Measurements from ENCODE around the gene ZC3H12D. TPM values are rescaled to one million over a fixed set of nuclear protein-coding genes. Genes with fewer than 3 reads are reported as not detected.

Gene ZC3H12D
- total and polyA plus RNA-seq, 2 donors (not counting 3 experiments of a cell fraction or from before 2014, with no cell fraction given) = 0.06 TPM; not detected in 1

DNA sequence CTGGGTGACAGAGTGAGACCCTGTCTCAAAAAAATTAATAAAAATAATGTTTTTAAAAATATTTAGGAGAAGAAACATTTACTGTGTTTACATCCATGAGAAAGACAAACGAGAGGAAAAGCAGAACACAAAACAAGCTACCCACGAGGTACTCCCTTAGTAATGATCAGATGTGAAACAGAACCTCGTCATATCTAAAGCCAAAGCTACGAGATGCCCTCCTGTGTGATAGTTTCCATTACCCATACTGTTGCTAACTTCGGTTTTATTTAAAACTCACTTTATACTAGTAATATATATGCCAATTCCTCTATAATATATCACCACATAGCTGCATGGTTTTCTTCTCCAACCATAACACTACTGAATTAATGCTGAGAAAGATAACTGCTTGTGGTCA lies 63.7 kb downstream of the ZC3H12D start:
- CTCF ChIA-PET = interaction anchor here (1.1 to 4.9 kb wide), 3 partner anchors 11 to 393 kb away, joined by 6 to 27 read pairs (median 7); no protein-coding TSS in a partner anchor
- Histone ChIP-seq H3K79me2 (ENCODE audit: control insufficient read depth, insufficient read depth, low read length) (no peaks in the 10 kb centered on the region), H3K4me3 (replicated peaks in 1 of 3; ENCODE audit: insufficient read depth in 1 of 3, low read depth in 1 of 3, low read length in 3 of 3) (no peak overlapping the region), H3K27ac (ENCODE audit: insufficient read depth, low read depth, low read length) (no peak overlapping the region), H3K36me3 (ENCODE audit: control insufficient read depth in 2 of 2, extremely low read depth in 1 of 2, insufficient read depth in 2 of 2, low read length in 2 of 2) (no peaks in the 10 kb centered on the region), H2AFZ (ENCODE audit: low read depth, low read length) (no peak overlapping the region), H3K4me2 (ENCODE audit: insufficient read depth, low read length) (no peak overlapping the region), H3K9me3 (replicated peaks; ENCODE audit: control insufficient read depth, insufficient read depth, low read length) (no peaks in the 10 kb centered on the region), H3K27me3 (ENCODE audit: control insufficient read depth in 2 of 2, insufficient read depth in 2 of 2, low read length in 2 of 2) (peaks cover 2 to 13% of the 10 kb centered on the region in 2 experiments), H3K4me1 (ENCODE audit: control insufficient read depth, extremely low read depth, insufficient read depth, low read length) (no peaks in the 10 kb centered on the region), H3K9ac (replicated peaks; ENCODE audit: extremely low read depth, insufficient read depth, low read length) (no peak overlapping the region), H4K20me1 (replicated peaks; ENCODE audit: control insufficient read depth, extremely low read depth, insufficient read depth, low read length) (no peaks in the 10 kb centered on the region), H3K9me1 (replicated peaks; ENCODE audit: control insufficient read depth, extremely low read depth, insufficient read depth, low read length) (no peaks in the 10 kb centered on the region)
- POLR2A ChIA-PET = no interaction called here
- FAIRE-seq (no peak), DNase-seq (ENCODE audit: low read depth, low spot score) (no peak)
- intact Hi-C loops (cut with micrococcal nuclease) = no loop called here
- dilution Hi-C loops (cut with MboI; ENCODE audit: extremely low pct_ligation_motif_present, low sequenced_read_pairs) = no loop called here
- TF ChIP-seq, protein P1, sequence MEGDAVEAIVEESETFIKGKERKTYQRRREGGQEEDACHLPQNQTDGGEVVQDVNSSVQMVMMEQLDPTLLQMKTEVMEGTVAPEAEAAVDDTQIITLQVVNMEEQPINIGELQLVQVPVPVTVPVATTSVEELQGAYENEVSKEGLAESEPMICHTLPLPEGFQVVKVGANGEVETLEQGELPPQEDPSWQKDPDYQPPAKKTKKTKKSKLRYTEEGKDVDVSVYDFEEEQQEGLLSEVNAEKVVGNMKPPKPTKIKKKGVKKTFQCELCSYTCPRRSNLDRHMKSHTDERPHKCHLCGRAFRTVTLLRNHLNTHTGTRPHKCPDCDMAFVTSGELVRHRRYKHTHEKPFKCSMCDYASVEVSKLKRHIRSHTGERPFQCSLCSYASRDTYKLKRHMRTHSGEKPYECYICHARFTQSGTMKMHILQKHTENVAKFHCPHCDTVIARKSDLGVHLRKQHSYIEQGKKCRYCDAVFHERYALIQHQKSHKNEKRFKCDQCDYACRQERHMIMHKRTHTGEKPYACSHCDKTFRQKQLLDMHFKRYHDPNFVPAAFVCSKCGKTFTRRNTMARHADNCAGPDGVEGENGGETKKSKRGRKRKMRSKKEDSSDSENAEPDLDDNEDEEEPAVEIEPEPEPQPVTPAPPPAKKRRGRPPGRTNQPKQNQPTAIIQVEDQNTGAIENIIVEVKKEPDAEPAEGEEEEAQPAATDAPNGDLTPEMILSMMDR (IDR thresholded peaks at IDR 0.05; ENCODE audit: extremely low read depth in 1 of 2, insufficient read depth in 1 of 2, low read depth in 1 of 2, low read length in 2 of 2) = no peak
- TF ChIP-seq FOS (IDR thresholded peaks at IDR 0.05; ENCODE audit: borderline replicate concordance, insufficient read depth, low read length) = no peak
- TF ChIP-seq GATA2 (IDR thresholded peaks at IDR 0.05; ENCODE audit: insufficient read depth, insufficient read length, low read depth, low read length) = no peak
- no peak for TF ChIP-seq POLR2AphosphoS5 (IDR thresholded peaks at IDR 0.05; ENCODE audit: insufficient read depth, low read depth, low read length)
- TF ChIP-seq POLR2A (IDR thresholded peaks at IDR 0.05; ENCODE audit: low read depth, low read length) = no peak
- TF ChIP-seq JUN (IDR thresholded peaks at IDR 0.05; ENCODE audit: borderline replicate concordance, insufficient read depth, insufficient read length, low read depth) = no peak
- no peak for TF ChIP-seq EZH2 (IDR thresholded peaks at IDR 0.05; ENCODE audit: borderline replicate concordance, low read depth, low read length, severe bottlenecking)
- no TSS peak for BruUV-seq (replicated peaks)

Measured in endothelial cell of umbilical vein (primary cell).